D721Med (cell line): ENCODE measurements around the gene CAMKK2.
"Not testable (repeated sequence)": the region's sequence is repeated elsewhere in the genome, so short reads cannot be mapped to it uniquely, and the experiment has no call there.

Experiments used
- DNase-seq: peaks from one replicate; pipeline ENCODE4 v3.0.0; 2011; ENCODE audit warnings: low spot score; ENCODE audit not compliant: insufficient read length
- FAIRE-seq: peaks from 2 replicates; lab custom pipeline; 2011; peaks lifted over from hg19 to GRCh38; lab: Jason Lieb, UNC
- TF ChIP-seq, protein P1 (sequence below): IDR thresholded peaks from 2 replicates; pipeline ENCODE4 v1.5.1; 2012; ENCODE audit warnings: mild to moderate bottlenecking, control low read depth; ENCODE audit not compliant: insufficient read depth; ENCODE audit errors: missing control alignments

CAMKK2 gene

DNA sequence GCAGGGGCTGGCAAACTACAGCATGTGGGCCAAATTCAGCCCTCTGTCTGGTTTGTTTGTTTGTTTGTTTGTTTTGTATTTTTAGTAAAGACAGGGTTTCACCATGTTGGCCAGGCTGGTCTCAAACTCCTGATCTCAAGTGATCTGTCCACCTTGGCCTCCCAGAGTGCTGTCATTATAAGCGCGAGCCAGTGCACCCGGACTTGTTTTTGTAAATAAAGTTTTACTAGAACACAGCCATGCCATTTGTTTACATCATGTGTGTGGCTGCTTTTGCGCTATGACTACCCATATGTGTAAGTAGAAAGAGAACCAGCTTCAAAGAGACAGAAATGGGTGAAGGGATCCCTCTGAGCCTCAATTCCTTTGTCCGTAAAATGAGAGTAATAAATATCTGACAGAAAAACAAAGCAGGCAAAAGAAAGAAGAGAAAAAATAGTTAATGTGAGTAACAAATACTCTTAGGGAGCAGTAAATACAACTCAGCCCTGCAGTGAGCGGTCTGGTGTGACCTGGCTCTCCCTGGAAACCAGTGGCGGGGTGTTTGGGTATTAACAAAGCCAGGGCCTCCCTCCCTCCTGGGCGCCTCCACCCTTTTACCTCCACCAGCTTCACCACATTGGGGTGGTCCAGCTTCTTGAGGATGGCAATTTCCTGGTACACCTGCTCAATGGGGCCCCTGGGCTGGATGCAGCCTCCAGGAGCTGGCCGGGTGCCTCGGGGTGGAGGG is 33.1 kb downstream of the CAMKK2 start:
- TF ChIP-seq, protein P1, sequence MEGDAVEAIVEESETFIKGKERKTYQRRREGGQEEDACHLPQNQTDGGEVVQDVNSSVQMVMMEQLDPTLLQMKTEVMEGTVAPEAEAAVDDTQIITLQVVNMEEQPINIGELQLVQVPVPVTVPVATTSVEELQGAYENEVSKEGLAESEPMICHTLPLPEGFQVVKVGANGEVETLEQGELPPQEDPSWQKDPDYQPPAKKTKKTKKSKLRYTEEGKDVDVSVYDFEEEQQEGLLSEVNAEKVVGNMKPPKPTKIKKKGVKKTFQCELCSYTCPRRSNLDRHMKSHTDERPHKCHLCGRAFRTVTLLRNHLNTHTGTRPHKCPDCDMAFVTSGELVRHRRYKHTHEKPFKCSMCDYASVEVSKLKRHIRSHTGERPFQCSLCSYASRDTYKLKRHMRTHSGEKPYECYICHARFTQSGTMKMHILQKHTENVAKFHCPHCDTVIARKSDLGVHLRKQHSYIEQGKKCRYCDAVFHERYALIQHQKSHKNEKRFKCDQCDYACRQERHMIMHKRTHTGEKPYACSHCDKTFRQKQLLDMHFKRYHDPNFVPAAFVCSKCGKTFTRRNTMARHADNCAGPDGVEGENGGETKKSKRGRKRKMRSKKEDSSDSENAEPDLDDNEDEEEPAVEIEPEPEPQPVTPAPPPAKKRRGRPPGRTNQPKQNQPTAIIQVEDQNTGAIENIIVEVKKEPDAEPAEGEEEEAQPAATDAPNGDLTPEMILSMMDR, result no peak
- FAIRE-seq, result no peak
- DNase-seq, result no peak

DNA sequence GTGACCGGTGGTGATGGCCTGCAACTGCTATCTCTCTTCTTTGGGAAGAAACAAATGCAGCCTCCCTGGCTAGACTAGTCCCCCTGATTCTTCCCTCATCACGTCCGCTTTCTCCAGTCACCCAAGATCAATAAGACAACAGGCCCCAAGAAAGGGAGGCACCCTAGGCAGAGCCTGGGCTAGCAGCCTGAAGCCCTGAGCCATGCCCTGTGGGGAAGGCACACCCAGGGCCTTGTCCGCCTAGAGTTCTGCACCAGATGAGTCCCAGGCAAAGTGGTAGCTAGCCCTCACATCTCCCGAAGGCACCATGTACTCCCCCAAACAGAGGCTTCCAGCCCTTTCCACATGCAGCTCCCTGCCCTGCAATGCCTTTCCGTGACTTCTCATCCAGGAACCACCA is 35.1 kb downstream of the CAMKK2 start:
- TF ChIP-seq, protein P1, result no peak
- FAIRE-seq (no peak), DNase-seq (no peak)

DNA sequence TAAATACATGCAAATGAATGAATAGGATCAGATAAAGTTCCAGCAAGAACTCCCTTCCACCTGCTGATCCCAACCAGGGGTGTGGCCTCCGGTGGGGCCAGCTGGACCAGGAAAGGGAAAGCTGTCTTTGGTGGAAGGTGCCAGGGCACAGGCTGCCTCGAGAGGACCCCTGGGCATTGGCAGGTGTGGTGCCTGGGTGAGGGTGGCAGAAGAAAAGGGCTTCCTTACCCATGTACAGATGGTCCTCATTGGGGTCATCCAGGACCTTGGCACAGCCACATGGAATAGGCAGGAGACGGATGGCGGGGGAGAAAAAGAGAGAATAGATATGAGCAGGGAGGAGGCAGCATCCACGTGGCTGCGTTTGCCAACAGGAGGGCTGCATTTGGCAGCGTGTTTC is 36.4 kb downstream of the CAMKK2 start:
- DNase-seq, result no peak
- TF ChIP-seq, protein P1, result no peak
- FAIRE-seq, result no peak

GRCh38 chr12:121259074-121259473 is 37.4 kb downstream of the CAMKK2 start:
- TF ChIP-seq, protein P1, result no peak
- FAIRE-seq (no peak), DNase-seq (no peak)

DNA sequence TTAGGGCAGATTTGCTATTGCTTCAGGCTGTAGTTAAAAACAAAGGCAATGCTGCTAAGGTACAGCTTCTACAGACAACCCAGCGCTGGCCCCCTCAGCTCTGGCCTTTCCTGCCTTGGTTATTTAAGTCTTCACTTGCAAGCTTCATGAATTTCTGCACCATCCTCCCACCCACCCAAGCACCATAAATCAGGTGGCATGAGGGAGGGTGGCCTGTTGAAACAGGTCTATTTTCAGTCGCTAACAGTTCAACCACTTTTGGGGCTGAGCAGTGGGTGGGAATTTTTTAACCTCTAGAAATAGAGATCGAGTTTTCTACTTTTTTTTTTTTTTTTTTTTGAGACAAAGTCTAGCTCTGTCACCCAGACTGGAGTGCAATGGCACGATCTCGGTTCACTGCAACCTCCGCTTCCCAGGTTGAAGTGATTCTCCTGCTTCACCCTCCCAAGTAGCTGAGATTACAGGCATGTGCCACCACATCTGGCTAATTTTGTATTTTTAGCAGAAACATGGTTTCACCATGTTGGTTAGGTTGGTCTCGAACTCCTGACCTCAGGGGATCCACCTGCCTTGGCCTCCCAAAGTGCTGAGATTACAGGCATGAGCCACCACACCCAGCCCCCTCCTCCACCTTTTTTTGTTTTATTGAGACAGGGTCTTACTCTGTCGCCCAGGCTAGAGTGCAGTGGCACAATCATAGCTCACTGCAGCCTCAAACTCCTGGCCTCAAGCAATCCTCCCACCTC is 38.6 kb downstream of the CAMKK2 start:
- DNase-seq, FAIRE-seq: not testable (repeated sequence)

GRCh38 chr12:121255433-121255832 is 41.1 kb downstream of the CAMKK2 start:
- TF ChIP-seq, protein P1, result no peak
- no peak for DNase-seq
- FAIRE-seq, result no peak

GRCh38 chr12:121253638-121254335 is 42.7 kb downstream of the CAMKK2 start:
- DNase-seq, result no peak
- no peak for FAIRE-seq
- TF ChIP-seq, protein P1, result no peak
